HEK293 (cell line): ENCODE measurements around the gene MEX3A.
A peak's percentile ranks its signal among the peaks of the same experiment; 100 is the strongest.

Experiments
- EGR2 ChIP-seq: fragments of 450-650 bp; formaldehyde crosslinking; IDR thresholded peaks from 2 replicates; pipeline ENCODE4 v1.5.1; 2016; ENCODE audit warnings: low read depth, missing biosample characterization, missing genetic modification characterization
- IKZF3 ChIP-seq: fragments of 450-650 bp; IDR thresholded peaks from 2 replicates; pipeline ENCODE4 v1.5.0; 2018; ENCODE audit warnings: missing biosample characterization, mild to moderate bottlenecking, missing genetic modification characterization, moderate library complexity
- KLF7 ChIP-seq: fragments of 450-650 bp; formaldehyde crosslinking; IDR thresholded peaks from 2 replicates; pipeline ENCODE4 v1.5.1; 2016; ENCODE audit warnings: missing biosample characterization, missing genetic modification characterization, borderline replicate concordance
- OSR2 ChIP-seq: fragments of 450-650 bp; formaldehyde crosslinking; IDR thresholded peaks from 2 replicates; pipeline ENCODE4 v1.5.1; 2016; ENCODE audit warnings: missing biosample characterization, missing genetic modification characterization
- PRDM1 ChIP-seq: fragments of 450-650 bp; formaldehyde crosslinking; IDR thresholded peaks from 2 replicates; pipeline ENCODE4; 2016; ENCODE audit warnings: missing biosample characterization, missing genetic modification characterization
- SCRT1 ChIP-seq: fragments of 450-650 bp; formaldehyde crosslinking; IDR thresholded peaks from 2 replicates; pipeline ENCODE4 v1.5.1; 2016; ENCODE audit warnings: missing biosample characterization, missing genetic modification characterization, borderline replicate concordance
- TRIM28 ChIP-seq: IDR thresholded peaks from 2 replicates; pipeline ENCODE4 v1.6.1; 2011; ENCODE audit warnings: low read length, control low read depth, borderline replicate concordance
- WT1 ChIP-seq: fragments of 450-650 bp; formaldehyde crosslinking; IDR thresholded peaks from 2 replicates; pipeline ENCODE4 v1.5.1; 2016; ENCODE audit warnings: missing biosample characterization, missing genetic modification characterization
- ZBTB17 ChIP-seq: fragments of 450-650 bp; formaldehyde crosslinking; IDR thresholded peaks from 2 replicates; pipeline ENCODE4 v1.5.1; 2016; ENCODE audit warnings: missing biosample characterization, missing genetic modification characterization
- ZBTB48 ChIP-seq: fragments of 450-650 bp; formaldehyde crosslinking; IDR thresholded peaks from 2 replicates; pipeline ENCODE4 v1.5.1; 2016; ENCODE audit warnings: missing biosample characterization, missing genetic modification characterization
- ZFP3 ChIP-seq: fragments of 450-650 bp; formaldehyde crosslinking; IDR thresholded peaks from 2 replicates; pipeline ENCODE4 v1.5.1; 2016; ENCODE audit warnings: low read depth, missing biosample characterization, missing genetic modification characterization
- ZFP37 ChIP-seq: fragments of 450-650 bp; formaldehyde crosslinking; IDR thresholded peaks from 2 replicates; pipeline ENCODE4 v1.5.1; 2016; ENCODE audit warnings: missing biosample characterization, missing genetic modification characterization
- ZFP41 ChIP-seq: fragments of 450-650 bp; formaldehyde crosslinking; IDR thresholded peaks from 2 replicates; pipeline ENCODE4 v1.5.1; 2016; ENCODE audit warnings: missing biosample characterization, missing genetic modification characterization, borderline replicate concordance
- ZNF121 ChIP-seq: fragments of 450-650 bp; formaldehyde crosslinking; IDR thresholded peaks from 2 replicates; pipeline ENCODE4 v1.5.1; 2016; ENCODE audit warnings: missing biosample characterization, missing genetic modification characterization
- ZNF248 ChIP-seq: fragments of 450-650 bp; formaldehyde crosslinking; IDR thresholded peaks from 2 replicates; pipeline ENCODE4 v1.5.1; 2017; ENCODE audit warnings: missing biosample characterization, missing genetic modification characterization
- ZNF335 ChIP-seq: fragments of 450-650 bp; formaldehyde crosslinking; conservative IDR thresholded peaks from 2 replicates; pipeline ENCODE4 v1.5.1; 2016; ENCODE audit warnings: missing biosample characterization, missing genetic modification characterization
- ZNF391 ChIP-seq: fragments of 450-650 bp; formaldehyde crosslinking; IDR thresholded peaks from 2 replicates; pipeline ENCODE4 v1.5.1; 2016; ENCODE audit warnings: low read depth, missing biosample characterization, missing genetic modification characterization, borderline replicate concordance
- ZNF529 ChIP-seq: fragments of 450-650 bp; formaldehyde crosslinking; IDR thresholded peaks from 2 replicates; pipeline ENCODE4 v1.5.1; 2017; ENCODE audit warnings: missing genetic modification characterization, missing biosample characterization; ENCODE audit not compliant: insufficient replicate concordance
- ZNF530 ChIP-seq: fragments of 450-650 bp; formaldehyde crosslinking; IDR thresholded peaks from 2 replicates; pipeline ENCODE4 v1.5.1; 2016; ENCODE audit warnings: low read depth, missing biosample characterization, missing genetic modification characterization
- ZNF544 ChIP-seq: fragments of 450-650 bp; formaldehyde crosslinking; IDR thresholded peaks from 2 replicates; pipeline ENCODE4 v1.5.0; 2017; ENCODE audit warnings: missing biosample characterization, missing genetic modification characterization
- ZNF596 ChIP-seq: fragments of 450-650 bp; IDR thresholded peaks from 2 replicates; pipeline ENCODE4 v1.5.0; 2018; ENCODE audit warnings: missing biosample characterization, mild to moderate bottlenecking, missing genetic modification characterization, moderate library complexity
- ZNF768 ChIP-seq: fragments of 450-650 bp; formaldehyde crosslinking; IDR thresholded peaks from 2 replicates; pipeline ENCODE4 v1.5.1; 2018; ENCODE audit warnings: missing biosample characterization, mild to moderate bottlenecking, missing genetic modification characterization
- ZNF837 ChIP-seq: fragments of 450-650 bp; formaldehyde crosslinking; IDR thresholded peaks from 2 replicates; pipeline ENCODE4 v1.5.1; 2016; ENCODE audit warnings: missing biosample characterization, missing genetic modification characterization
- ZSCAN16 ChIP-seq: fragments of 450-650 bp; formaldehyde crosslinking; IDR thresholded peaks from 2 replicates; pipeline ENCODE4 v1.5.1; 2016; ENCODE audit warnings: missing biosample characterization, missing genetic modification characterization
- TF ChIP-seq, protein P1 (sequence below): fragments of 450-650 bp; formaldehyde crosslinking; IDR thresholded peaks from 2 replicates; pipeline ENCODE4 v1.5.1; 2017; ENCODE audit warnings: missing biosample characterization, missing genetic modification characterization
- TF ChIP-seq, protein P2 (sequence below): fragments of 450-650 bp; formaldehyde crosslinking; IDR thresholded peaks from 2 replicates; pipeline ENCODE4 v1.5.1; 2016; ENCODE audit warnings: missing biosample characterization, missing genetic modification characterization
- TF ChIP-seq, protein P3 (sequence below): fragments of 450-650 bp; IDR thresholded peaks from 2 replicates; pipeline ENCODE4 v1.5.1; 2018; ENCODE audit warnings: missing biosample characterization, missing genetic modification characterization
- TF ChIP-seq, protein P4 (sequence below): fragments of 450-650 bp; formaldehyde crosslinking; IDR thresholded peaks from 2 replicates; pipeline ENCODE4 v1.5.1; 2016; ENCODE audit warnings: missing biosample characterization, missing genetic modification characterization
- TF ChIP-seq, protein P5 (sequence below): fragments of 450-650 bp; formaldehyde crosslinking; IDR thresholded peaks from 2 replicates; pipeline ENCODE4 v1.5.1; 2016; ENCODE audit warnings: missing biosample characterization, missing genetic modification characterization

The MEX3A gene

DNA sequence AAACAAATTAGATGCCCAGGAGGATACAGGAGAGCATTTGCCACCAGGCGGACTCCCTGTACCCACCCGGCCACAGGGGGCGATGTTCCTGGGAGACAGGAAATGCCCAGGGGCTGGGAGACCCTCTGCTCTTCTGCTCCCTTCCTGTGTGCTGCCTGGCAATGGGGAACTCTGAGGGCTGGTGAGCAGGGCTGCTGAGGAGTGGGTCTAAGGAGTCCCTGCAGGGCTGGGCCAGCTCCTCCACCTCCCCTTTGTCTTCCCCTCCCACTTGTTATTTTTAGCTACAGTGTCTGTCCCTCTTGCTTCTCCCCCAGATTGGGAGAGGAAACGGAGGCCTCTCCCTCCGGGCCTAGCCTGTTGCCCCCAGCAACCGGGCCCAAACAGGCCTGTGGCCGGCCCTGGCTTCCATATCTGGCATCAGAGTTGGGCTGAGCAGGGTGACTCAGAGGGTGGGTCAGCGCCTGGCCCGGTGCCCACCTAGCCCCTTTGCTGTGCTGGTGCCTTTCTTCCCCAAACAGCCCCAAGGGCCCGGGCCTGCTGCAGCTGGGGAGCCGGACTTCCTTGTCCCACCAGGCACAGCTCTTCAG lies 43.9 kb upstream of the MEX3A start (continued):
- TF ChIP-seq ZNF544 (no peak), OSR2 (tag by site-specific recombination) (no peak), ZFP3 (no peak), SCRT1 (peak; percentile 45; the same call in 1 of the 2 replicates), IKZF3 (tag by site-specific recombination) (0 out of 2 replicates have a peak, but pooled peaks have one; percentile 21), ZSCAN16 (tag by site-specific recombination) (no peak), ZNF530 (tag by site-specific recombination) (no peak), TRIM28 (no peak), ZNF837 (tag by site-specific recombination) (no peak), ZNF529 (tag by site-specific recombination) (no peak), ZBTB17 (peak; percentile 90), ZNF121 (tag by site-specific recombination) (no peak), ZNF248 (tag by site-specific recombination) (no peak), ZBTB48 (tag by site-specific recombination) (peak; percentile 67; the same call in 1 of the 2 replicates), KLF7 (tag by site-specific recombination) (no peak), ZNF335 (tag by site-specific recombination) (no peak; the same call in 1 of the 2 replicates), ZNF596 (tag by site-specific recombination) (no peak), WT1 (tag by site-specific recombination) (peak; percentile 69), PRDM1 (no peak), EGR2 (tag by site-specific recombination) (no peak), ZFP37 (tag by site-specific recombination) (0 out of 2 replicates have a peak, but pooled peaks have one; percentile 25), ZNF768 (tag by site-specific recombination) (no peak), ZNF391 (tag by site-specific recombination) (no peak), ZFP41 (tag by site-specific recombination) (no peak)
- TF ChIP-seq, protein P1, sequence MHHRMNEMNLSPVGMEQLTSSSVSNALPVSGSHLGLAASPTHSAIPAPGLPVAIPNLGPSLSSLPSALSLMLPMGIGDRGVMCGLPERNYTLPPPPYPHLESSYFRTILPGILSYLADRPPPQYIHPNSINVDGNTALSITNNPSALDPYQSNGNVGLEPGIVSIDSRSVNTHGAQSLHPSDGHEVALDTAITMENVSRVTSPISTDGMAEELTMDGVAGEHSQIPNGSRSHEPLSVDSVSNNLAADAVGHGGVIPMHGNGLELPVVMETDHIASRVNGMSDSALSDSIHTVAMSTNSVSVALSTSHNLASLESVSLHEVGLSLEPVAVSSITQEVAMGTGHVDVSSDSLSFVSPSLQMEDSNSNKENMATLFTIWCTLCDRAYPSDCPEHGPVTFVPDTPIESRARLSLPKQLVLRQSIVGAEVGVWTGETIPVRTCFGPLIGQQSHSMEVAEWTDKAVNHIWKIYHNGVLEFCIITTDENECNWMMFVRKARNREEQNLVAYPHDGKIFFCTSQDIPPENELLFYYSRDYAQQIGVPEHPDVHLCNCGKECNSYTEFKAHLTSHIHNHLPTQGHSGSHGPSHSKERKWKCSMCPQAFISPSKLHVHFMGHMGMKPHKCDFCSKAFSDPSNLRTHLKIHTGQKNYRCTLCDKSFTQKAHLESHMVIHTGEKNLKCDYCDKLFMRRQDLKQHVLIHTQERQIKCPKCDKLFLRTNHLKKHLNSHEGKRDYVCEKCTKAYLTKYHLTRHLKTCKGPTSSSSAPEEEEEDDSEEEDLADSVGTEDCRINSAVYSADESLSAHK (tag by site-specific recombination): no peak
- TF ChIP-seq, protein P2, sequence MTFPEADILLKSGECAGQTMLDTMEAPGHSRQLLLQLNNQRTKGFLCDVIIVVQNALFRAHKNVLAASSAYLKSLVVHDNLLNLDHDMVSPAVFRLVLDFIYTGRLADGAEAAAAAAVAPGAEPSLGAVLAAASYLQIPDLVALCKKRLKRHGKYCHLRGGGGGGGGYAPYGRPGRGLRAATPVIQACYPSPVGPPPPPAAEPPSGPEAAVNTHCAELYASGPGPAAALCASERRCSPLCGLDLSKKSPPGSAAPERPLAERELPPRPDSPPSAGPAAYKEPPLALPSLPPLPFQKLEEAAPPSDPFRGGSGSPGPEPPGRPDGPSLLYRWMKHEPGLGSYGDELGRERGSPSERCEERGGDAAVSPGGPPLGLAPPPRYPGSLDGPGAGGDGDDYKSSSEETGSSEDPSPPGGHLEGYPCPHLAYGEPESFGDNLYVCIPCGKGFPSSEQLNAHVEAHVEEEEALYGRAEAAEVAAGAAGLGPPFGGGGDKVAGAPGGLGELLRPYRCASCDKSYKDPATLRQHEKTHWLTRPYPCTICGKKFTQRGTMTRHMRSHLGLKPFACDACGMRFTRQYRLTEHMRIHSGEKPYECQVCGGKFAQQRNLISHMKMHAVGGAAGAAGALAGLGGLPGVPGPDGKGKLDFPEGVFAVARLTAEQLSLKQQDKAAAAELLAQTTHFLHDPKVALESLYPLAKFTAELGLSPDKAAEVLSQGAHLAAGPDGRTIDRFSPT (tag by site-specific recombination): no peak
- TF ChIP-seq, protein P3, sequence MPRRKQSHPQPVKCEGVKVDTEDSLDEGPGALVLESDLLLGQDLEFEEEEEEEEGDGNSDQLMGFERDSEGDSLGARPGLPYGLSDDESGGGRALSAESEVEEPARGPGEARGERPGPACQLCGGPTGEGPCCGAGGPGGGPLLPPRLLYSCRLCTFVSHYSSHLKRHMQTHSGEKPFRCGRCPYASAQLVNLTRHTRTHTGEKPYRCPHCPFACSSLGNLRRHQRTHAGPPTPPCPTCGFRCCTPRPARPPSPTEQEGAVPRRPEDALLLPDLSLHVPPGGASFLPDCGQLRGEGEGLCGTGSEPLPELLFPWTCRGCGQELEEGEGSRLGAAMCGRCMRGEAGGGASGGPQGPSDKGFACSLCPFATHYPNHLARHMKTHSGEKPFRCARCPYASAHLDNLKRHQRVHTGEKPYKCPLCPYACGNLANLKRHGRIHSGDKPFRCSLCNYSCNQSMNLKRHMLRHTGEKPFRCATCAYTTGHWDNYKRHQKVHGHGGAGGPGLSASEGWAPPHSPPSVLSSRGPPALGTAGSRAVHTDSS (tag by site-specific recombination): no peak
- TF ChIP-seq, protein P4, sequence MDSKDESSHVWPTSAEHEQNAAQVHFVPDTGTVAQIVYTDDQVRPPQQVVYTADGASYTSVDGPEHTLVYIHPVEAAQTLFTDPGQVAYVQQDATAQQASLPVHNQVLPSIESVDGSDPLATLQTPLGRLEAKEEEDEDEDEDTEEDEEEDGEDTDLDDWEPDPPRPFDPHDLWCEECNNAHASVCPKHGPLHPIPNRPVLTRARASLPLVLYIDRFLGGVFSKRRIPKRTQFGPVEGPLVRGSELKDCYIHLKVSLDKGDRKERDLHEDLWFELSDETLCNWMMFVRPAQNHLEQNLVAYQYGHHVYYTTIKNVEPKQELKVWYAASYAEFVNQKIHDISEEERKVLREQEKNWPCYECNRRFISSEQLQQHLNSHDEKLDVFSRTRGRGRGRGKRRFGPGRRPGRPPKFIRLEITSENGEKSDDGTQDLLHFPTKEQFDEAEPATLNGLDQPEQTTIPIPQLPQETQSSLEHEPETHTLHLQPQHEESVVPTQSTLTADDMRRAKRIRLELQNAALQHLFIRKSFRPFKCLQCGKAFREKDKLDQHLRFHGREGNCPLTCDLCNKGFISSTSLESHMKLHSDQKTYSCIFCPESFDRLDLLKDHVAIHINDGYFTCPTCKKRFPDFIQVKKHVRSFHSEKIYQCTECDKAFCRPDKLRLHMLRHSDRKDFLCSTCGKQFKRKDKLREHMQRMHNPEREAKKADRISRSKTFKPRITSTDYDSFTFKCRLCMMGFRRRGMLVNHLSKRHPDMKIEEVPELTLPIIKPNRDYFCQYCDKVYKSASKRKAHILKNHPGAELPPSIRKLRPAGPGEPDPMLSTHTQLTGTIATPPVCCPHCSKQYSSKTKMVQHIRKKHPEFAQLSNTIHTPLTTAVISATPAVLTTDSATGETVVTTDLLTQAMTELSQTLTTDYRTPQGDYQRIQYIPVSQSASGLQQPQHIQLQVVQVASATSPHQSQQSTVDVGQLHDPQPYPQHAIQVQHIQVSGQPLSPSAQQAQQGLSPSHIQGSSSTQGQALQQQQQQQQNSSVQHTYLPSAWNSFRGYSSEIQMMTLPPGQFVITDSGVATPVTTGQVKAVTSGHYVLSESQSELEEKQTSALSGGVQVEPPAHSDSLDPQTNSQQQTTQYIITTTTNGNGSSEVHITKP (tag by site-specific recombination): peak; percentile 66
- TF ChIP-seq, protein P5, sequence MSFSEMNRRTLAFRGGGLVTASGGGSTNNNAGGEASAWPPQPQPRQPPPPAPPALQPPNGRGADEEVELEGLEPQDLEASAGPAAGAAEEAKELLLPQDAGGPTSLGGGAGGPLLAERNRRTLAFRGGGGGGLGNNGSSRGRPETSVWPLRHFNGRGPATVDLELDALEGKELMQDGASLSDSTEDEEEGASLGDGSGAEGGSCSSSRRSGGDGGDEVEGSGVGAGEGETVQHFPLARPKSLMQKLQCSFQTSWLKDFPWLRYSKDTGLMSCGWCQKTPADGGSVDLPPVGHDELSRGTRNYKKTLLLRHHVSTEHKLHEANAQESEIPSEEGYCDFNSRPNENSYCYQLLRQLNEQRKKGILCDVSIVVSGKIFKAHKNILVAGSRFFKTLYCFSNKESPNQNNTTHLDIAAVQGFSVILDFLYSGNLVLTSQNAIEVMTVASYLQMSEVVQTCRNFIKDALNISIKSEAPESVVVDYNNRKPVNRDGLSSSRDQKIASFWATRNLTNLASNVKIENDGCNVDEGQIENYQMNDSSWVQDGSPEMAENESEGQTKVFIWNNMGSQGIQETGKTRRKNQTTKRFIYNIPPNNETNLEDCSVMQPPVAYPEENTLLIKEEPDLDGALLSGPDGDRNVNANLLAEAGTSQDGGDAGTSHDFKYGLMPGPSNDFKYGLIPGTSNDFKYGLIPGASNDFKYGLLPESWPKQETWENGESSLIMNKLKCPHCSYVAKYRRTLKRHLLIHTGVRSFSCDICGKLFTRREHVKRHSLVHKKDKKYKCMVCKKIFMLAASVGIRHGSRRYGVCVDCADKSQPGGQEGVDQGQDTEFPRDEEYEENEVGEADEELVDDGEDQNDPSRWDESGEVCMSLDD (tag by site-specific recombination): no peak
